Measurements from ENCODE around the gene PARP8.
A peak's percentile ranks its signal among the peaks of the same experiment; 100 is the strongest.
"Not testable (repeated sequence)": the region's sequence is repeated elsewhere in the genome, so short reads cannot be mapped to it uniquely, and the experiment has no call there.

Gene PARP8

GRCh38 chr5:50774446-50775175, 108.2 kb downstream of the PARP8 start:
- DNase-seq (ENCODE audit: low spot score) = not testable (repeated sequence)

DNA sequence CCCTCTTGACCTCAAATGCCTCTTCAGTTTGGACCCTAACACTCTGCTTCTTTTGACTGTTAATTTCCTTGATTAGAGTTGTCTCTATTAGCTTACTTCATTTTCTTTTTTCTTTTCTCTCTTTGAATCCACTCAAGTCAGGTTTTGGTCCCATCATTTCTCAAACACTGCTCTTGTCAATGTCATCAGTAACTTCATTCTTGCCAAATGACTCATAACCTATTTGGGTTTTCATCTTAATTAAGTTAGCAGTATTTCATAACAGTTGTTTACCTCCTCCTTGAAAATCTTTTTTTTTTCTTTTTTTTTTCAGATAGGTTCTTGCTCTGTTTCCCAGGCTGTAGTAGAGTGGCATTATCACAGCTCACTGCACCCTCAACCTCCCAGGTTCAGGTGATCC, 119.6 kb downstream of the PARP8 start:
- no peak for DNase-seq (ENCODE audit: low spot score)

- DNase-seq (ENCODE audit: low spot score) = no peak
Measured at GRCh38 chr5:50791813-50792212, 125.4 kb downstream of the PARP8 start.

- no peak for DNase-seq (ENCODE audit: low spot score)
Measured at GRCh38 chr5:50792843-50793242, 126.4 kb downstream of the PARP8 start.

GRCh38 chr5:50794812-50795211, 128.4 kb downstream of the PARP8 start:
- DNase-seq (ENCODE audit: low spot score) = no peak

DNA sequence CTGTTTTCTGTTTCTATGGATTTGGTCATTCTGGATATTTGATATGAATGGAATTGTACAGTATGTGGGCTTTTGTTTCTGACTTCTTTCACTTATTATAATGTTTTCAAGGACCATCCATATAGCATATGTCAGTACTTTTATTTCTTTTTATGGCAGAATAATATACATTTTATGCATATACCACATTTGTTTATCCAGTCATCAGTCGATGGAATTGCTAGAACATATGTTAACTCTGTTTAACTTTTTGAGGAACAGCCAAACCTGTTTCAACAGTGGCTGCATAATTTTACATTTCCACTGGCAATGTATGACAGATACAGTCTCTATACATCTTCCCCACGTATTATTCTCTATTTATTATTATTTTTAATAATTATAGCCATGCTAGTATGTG, 131.6 kb downstream of the PARP8 start:
- DNase-seq (ENCODE audit: low spot score) = no peak

DNA sequence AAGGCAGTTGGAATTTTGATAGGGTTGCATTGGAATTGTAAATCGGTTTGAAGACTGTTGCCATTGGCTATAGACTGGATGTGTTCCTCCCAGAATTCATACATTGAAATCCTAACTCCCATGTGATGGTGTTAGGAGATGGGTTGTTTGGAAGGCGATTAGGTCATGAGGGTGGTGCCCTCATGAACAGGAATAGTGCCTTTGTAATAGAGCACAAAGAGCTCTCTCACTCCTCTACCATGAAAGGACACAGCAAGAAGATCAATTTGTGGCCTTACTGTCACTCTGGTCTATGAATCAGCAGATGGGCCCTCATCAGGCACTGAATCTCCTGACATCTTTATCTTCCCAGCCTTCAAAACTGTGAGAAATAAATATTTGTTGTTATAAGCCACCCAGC, 133.2 kb downstream of the PARP8 start:
- DNase-seq (ENCODE audit: low spot score) = peak; percentile 3

- no peak for DNase-seq (ENCODE audit: low spot score)
Measured at GRCh38 chr5:50800410-50800809, 134.0 kb downstream of the PARP8 start.

DNA sequence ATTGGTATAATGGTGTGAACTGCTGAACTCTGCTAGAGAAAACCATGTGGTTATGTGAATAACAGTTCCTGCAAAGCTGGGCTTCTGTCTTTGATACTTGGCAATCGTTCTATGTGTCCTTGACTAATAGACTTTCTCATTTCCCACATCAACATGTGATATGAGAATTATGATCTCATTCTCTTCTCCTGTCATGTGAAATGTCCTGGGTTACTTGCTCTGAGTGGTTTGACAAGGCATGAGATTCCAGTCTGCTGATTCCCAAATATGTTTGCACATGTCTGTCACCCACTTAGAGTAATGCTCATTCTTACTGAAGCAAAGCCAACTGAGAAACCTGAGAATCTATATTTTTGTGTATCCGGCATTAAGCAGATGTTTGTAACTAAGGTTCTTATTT, 141.2 kb downstream of the PARP8 start:
- DNase-seq (ENCODE audit: low spot score) = no peak

- no peak for DNase-seq (ENCODE audit: low spot score)
Measured at GRCh38 chr5:50808406-50808805, 142.0 kb downstream of the PARP8 start.

GRCh38 chr5:50811746-50812145, 145.3 kb downstream of the PARP8 start:
- not testable (repeated sequence) for DNase-seq (ENCODE audit: low spot score)

DNA sequence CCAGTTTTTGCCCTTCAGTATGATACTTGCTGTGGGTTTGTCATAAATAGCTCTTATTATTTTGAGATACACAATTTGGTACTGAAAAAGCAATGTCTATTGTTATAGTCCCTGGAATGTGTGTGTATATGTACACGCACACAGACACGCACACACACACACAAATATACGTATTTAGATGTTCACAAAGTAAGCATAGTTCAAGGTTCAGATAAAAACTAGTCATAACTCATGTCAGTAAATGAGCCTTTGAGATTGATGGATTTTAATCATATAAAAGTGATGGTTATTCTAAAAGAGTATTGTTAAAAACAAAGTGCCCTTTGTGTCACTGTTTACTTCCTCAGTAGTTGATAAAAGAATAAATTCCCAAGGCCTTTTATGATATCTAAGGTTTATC, 147.3 kb downstream of the PARP8 start:
- DNase-seq (ENCODE audit: low spot score) = no peak

DNA sequence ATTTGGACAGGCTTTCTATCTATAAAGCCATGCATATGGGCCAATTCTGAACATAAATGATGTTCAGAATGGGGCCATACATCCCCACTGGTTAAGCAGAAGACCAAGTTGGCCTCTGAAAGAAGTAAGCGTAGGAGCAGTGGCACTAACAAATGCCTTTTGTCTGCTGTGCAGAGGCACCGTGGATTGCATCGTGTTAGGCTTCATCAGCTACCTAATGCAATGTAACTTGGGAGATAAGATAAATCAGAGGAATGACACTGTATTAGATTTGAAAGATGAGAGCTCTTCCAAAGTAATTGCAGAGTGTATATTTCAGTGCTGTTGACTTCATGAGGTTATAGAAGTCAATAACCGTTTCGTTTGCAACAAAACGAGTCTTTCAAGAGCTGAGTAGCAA, 148.1 kb downstream of the PARP8 start:
- peak; percentile 4 for DNase-seq (ENCODE audit: low spot score)

GRCh38 chr5:50822046-50822445, 155.6 kb downstream of the PARP8 start:
- no peak for DNase-seq (ENCODE audit: low spot score)

- no peak for DNase-seq (ENCODE audit: low spot score)
Measured at GRCh38 chr5:50822761-50823160, 156.3 kb downstream of the PARP8 start.

DNA sequence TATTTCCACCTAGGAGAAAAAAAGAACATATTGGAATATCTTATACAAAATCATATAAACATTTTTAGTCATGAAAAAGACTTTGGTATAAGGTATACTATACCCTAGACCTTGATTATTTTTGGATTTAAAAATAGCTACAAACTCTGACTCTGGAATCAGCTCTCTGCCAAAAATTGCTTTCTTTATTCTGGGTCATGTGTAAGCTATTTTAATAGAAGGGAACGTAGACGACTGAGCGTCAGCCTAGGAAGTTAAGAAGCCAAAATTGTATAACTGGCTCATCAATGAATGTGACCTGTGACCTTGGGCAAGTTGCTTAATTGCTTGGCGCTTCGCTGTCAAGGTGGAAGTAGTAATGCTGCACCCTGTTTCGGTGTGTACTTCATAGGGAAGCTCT, 157.1 kb downstream of the PARP8 start:
- no peak for DNase-seq (ENCODE audit: low spot score)

GRCh38 chr5:50824109-50824508, 157.7 kb downstream of the PARP8 start:
- no peak for DNase-seq (ENCODE audit: low spot score)

GRCh38 chr5:50827516-50828247, 161.2 kb downstream of the PARP8 start:
- no peak for DNase-seq (ENCODE audit: low spot score)

DNA sequence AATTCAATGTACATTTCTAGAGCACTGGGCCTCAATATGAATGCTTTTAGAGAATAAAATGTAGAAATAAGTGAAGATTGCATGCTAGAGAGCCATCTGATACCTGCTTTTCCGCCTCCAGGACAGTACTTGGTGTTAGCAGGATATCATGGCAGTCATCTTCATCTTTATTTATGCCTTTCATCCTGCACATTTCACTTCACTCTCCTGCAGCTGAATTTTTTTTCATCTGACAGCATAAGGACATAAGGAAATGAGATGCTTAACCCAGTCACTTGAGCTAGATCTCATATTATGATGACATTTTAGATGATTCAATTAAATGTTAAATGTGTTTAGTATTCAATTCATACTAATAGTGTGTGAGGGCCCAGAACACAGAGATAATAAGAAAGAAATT, 162.6 kb downstream of the PARP8 start:
- no peak for DNase-seq (ENCODE audit: low spot score)

GRCh38 chr5:50832657-50833284, 166.3 kb downstream of the PARP8 start:
- DNase-seq (ENCODE audit: low spot score) = no peak

DNA sequence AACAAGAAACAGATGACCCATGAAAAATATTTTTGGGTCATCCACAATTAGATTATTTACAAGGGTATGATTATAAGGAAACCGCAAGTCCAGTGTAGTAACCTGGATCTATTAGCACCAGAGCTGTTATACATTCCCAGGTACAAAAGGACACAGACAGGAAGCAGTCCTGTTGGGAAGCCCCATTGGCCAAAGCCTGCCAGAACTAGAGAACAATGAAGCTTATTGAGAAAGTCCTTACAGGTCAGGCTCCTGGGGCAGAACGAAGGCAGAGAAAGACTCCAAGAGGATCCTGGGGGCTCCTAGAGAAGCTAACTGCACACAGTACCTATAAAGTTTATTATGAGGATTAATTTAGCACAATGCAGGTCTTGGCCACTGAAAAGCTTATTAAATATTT, 169.9 kb downstream of the PARP8 start:
- DNase-seq (ENCODE audit: low spot score) = no peak

DNA sequence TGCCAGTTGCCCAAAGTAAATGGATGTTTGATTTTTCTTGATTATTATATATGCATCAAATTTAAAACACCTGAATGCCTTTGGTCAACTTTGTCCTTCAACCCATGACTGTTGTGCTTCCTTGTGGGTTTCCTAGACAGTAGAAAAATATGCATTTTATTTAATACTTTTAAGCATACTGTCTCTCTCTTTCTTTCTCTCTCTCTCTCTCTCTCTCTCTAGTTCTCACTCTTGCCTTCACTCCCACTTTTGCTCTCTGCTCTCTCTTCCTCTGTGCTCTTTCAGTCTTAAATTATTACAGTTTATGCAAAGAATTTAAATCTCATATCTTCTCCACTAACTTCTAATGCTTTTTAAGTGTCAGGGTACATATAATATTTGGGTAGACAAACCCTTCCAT, 173.0 kb downstream of the PARP8 start:
- DNase-seq (ENCODE audit: low spot score) = no peak

DNA sequence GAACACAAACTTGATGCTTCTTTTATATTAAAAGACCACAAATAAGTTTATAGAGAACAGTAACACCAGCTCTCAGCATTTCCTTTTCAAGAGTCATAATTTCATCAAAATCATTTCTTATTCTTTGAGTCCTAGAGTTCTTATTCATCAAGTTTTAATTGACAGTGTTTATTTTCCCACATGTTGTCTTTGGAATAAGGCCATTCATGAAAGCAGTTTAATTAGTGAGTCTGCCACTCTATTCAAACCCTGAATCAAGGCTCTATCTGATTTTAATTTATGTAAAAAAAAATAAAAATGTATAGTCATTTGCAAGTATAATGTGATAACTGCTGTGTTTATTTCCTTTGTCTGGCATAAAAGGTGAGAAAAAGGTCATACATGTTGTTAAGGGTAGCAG, 176.7 kb downstream of the PARP8 start:
- no peak for DNase-seq (ENCODE audit: low spot score)

Measured in pons (tissue), 1 donor.